Measurements from ENCODE around the gene CCNJ. TPM values are rescaled to one million over a fixed set of nuclear protein-coding genes. Genes with fewer than 3 reads are reported as not detected.

The CCNJ gene
- total RNA-seq (2022; extraction: Qiagen RNA extraction), result 6.1 to 7.5 TPM (median 6.9 TPM) in 5 replicates

GRCh38 chr10:96043033-96043892, at the start of gene CCNJ:
Gene CCNJ (plus strand): TSS chr10:96043583. CDS start chr10:96044394, 811 bp downstream.

Other genes starting within 250 kb of the CCNJ start
- 0.76 TPM in 1 of 5 replicates, not detected in the others for gene CC2D2B, start 135.6 kb upstream of the CCNJ start, total RNA-seq (2022; extraction: Qiagen RNA extraction)
- 5.5 to 8.6 TPM (median 6.6 TPM) in 5 replicates for gene ZNF518A, start 86.7 kb downstream of the CCNJ start, total RNA-seq (2022; extraction: Qiagen RNA extraction)
- gene BLNK, start 228.0 kb downstream of the CCNJ start, total RNA-seq (2022; extraction: Qiagen RNA extraction), result 0.07 TPM in 1 of 5 replicates, not detected in the others

All from A549 treated with Mapracorat at 1 μM for 4 hours (cell line).